KMS-11 (cell line): ENCODE data around the gene SLC7A10.

Experiments used
- H2AFZ ChIP-seq: fragments of 200-600 bp; sonication (generic); 2 replicates; pipeline ENCODE4 v1.6.1; 2016; ENCODE audit warnings: antibody characterized with exemption, mixed run types, low read depth
- H3K27ac ChIP-seq: fragments of 200-600 bp; sonication (generic); 2 replicates; pipeline ENCODE4 v1.6.1; 2016; ENCODE audit warnings: mild to moderate bottlenecking, mixed run types
- H3K27me3 ChIP-seq: fragments of 200-600 bp; sonication (generic); 2 replicates; pipeline ENCODE4 v1.6.1; 2017; ENCODE audit warnings: mild to moderate bottlenecking, low read depth, mixed run types, moderate library complexity; ENCODE audit not compliant: insufficient read depth
- H3K36me3 ChIP-seq: fragments of 200-600 bp; sonication (generic); 2 replicates; pipeline ENCODE4 v1.6.1; 2017; ENCODE audit warnings: mild to moderate bottlenecking, mixed run types; ENCODE audit not compliant: insufficient read depth
- H3K4me1 ChIP-seq: fragments of 200-600 bp; sonication (generic); 2 replicates; pipeline ENCODE4 v1.6.1; 2016; ENCODE audit warnings: mild to moderate bottlenecking, low read depth, mixed run types; ENCODE audit not compliant: poor library complexity, severe bottlenecking
- H3K4me2 ChIP-seq: fragments of 200-600 bp; sonication (generic); 2 replicates; pipeline ENCODE4 v1.7.0; 2016; ENCODE audit warnings: mild to moderate bottlenecking, mixed run types
- H3K4me3 ChIP-seq: fragments of 200-600 bp; sonication (generic); IDR thresholded peaks from 2 replicates; pipeline ENCODE4 v1.6.1; 2017; ENCODE audit warnings: low read depth, low read length, mixed read lengths; ENCODE audit not compliant: insufficient read depth
- H3K79me2 ChIP-seq: fragments of 200-600 bp; sonication (generic); 2 replicates; pipeline ENCODE4 v1.6.1; 2016; ENCODE audit warnings: low read depth, mixed run types; ENCODE audit not compliant: insufficient read depth
- H3K9ac ChIP-seq: fragments of 200-600 bp; sonication (generic); 2 replicates; pipeline ENCODE4 v1.6.1; 2016; ENCODE audit warnings: mild to moderate bottlenecking, mixed run types
- H4K20me1 ChIP-seq: fragments of 200-600 bp; sonication (generic); 2 replicates; pipeline ENCODE4 v1.6.1; 2016; ENCODE audit warnings: mild to moderate bottlenecking, mixed run types; ENCODE audit not compliant: insufficient read depth
- TF ChIP-seq, protein P1 (sequence below): fragments of 200-600 bp; sonication (generic); conservative IDR thresholded peaks from 2 replicates; pipeline ENCODE4 v1.6.1; 2017; ENCODE audit warnings: low read depth, mild to moderate bottlenecking, antibody characterized with exemption, low read length, moderate library complexity, mixed read lengths

The SLC7A10 gene

DNA sequence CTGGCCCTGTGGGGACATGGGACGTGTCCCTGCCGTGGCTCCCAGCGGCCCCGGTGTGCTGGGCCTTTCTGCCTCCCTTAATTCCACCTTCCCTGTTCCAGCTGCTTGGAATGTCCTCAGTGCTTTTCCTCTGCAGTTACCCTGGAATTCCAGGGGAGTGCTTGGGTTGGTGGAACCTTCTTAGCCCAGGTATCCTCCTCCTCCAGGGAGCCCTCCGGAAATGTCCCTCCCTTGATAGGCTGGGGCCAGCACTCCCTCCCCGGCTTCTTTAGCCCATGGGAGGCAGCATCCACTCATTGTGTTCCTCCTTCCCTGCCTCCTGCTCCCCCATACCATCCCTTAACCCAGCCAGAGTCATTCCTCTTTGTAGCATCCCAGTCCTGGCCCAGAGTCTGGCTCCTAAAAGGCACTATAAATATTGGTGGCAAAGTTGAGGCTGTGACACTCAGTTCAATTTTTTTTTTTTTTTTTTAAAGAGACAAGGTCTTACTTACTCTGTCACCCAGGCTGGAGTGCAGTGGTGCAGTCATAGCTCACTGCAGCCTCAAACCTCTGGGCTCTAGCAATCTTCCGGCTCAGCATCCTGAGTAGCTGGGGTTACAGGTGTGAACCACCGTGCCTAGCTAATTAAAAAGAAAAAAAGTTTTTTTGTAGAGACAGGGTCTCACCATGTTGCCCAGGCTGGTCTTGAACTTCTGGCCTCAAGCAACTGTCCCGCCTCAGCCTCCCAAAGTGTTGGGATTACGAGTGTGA is 13.7 kb upstream of the SLC7A10 start:
- Histone ChIP-seq H3K27me3 (no peaks in the 10 kb centered on the region), H4K20me1 (no peaks in the 10 kb centered on the region), H3K27ac (no peak overlapping the region), H3K4me2 (no peak overlapping the region), H3K36me3 (no peaks in the 10 kb centered on the region), H3K79me2 (no peaks in the 10 kb centered on the region), H3K9ac (no peak overlapping the region), H2AFZ (no peak overlapping the region), H3K4me1 (peaks cover 7% of the 10 kb centered on the region), H3K4me3 (no peak overlapping the region)
- TF ChIP-seq, protein P1, sequence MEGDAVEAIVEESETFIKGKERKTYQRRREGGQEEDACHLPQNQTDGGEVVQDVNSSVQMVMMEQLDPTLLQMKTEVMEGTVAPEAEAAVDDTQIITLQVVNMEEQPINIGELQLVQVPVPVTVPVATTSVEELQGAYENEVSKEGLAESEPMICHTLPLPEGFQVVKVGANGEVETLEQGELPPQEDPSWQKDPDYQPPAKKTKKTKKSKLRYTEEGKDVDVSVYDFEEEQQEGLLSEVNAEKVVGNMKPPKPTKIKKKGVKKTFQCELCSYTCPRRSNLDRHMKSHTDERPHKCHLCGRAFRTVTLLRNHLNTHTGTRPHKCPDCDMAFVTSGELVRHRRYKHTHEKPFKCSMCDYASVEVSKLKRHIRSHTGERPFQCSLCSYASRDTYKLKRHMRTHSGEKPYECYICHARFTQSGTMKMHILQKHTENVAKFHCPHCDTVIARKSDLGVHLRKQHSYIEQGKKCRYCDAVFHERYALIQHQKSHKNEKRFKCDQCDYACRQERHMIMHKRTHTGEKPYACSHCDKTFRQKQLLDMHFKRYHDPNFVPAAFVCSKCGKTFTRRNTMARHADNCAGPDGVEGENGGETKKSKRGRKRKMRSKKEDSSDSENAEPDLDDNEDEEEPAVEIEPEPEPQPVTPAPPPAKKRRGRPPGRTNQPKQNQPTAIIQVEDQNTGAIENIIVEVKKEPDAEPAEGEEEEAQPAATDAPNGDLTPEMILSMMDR = no peak

DNA sequence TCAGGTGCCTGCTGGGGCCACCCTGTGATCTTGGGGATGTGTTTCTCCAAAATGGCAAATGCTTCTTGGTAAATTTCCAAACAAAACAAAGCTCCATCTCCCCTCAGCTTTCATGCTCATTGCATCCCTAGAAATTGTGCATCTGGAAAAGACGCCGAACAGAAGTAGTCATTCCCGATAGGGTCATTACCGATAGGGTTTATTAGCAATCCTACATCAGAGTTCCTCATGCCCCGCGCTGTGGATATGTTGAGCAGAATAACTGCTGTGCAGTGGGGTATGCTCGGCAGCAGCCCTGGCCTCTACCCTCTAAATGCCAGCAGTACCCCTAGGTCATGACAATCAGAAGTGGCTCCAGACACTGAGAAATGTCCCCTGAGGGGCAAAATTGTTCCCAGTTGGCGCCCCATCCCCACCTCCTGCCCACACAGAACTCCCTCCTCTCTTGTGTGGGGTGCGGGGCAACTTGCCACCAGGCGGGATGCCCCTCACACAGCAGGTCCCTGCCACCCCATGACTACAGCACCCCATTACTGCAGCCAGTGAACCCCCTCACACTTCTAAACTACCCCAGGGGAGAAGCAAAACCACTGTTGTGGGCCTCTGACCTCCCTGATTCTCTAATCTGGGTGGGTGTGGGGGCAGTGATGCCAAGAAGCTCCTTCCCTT is 13.0 kb upstream of the SLC7A10 start:
- TF ChIP-seq, protein P1 = no peak
- no peak overlapping the region for H3K9ac ChIP-seq
- H3K4me3 ChIP-seq = no peak overlapping the region
- H3K4me1 ChIP-seq = peaks cover 7% of the 10 kb centered on the region
- H3K27me3 ChIP-seq = no peaks in the 10 kb centered on the region
- no peaks in the 10 kb centered on the region for H4K20me1 ChIP-seq
- no peaks in the 10 kb centered on the region for H3K79me2 ChIP-seq
- no peak overlapping the region for H2AFZ ChIP-seq
- no peak overlapping the region for H3K27ac ChIP-seq
- H3K4me2 ChIP-seq = no peak overlapping the region
- no peaks in the 10 kb centered on the region for H3K36me3 ChIP-seq

DNA sequence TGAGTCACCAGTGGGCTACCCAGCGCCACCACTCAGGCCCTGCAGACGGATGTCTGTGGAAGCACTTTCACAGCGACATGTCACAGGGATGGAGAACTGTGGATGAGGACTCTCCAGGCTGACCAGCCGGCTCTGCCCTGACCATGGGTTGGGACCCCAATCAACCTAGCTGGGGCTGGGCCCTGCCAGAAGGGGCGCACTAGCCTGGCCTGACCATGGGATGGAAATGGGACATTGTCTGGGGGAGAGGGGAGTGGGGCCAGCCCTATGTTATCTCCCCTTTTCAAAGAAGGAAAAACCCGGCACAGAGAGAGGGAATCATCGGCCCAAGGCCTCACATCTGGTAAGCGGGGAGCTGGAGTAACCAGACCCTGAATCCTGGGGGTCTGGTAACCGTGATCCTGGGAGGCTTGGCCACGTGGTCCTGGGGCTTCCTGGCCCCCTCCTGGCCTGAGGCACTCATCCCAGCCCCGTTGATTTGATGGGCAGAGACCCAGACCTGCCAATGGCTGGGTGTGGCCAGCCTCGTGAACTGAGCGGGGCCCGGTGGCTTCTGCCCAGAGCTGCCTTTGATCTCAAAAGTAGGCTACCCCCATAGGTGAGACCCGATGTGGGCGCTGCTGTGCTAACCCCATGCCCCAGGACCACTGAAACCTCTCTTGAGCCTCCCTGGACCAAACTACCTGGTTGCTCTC is 11.2 kb upstream of the SLC7A10 start:
- TF ChIP-seq, protein P1 = no peak
- no peaks in the 10 kb centered on the region for H3K27me3 ChIP-seq
- no peak overlapping the region for H3K27ac ChIP-seq
- no peaks in the 10 kb centered on the region for H3K79me2 ChIP-seq
- H4K20me1 ChIP-seq = no peaks in the 10 kb centered on the region
- peaks cover 7% of the 10 kb centered on the region for H3K4me1 ChIP-seq
- no peak overlapping the region for H2AFZ ChIP-seq
- H3K4me3 ChIP-seq = no peak overlapping the region
- H3K9ac ChIP-seq = no peak overlapping the region
- H3K36me3 ChIP-seq = no peaks in the 10 kb centered on the region
- no peak overlapping the region for H3K4me2 ChIP-seq

DNA sequence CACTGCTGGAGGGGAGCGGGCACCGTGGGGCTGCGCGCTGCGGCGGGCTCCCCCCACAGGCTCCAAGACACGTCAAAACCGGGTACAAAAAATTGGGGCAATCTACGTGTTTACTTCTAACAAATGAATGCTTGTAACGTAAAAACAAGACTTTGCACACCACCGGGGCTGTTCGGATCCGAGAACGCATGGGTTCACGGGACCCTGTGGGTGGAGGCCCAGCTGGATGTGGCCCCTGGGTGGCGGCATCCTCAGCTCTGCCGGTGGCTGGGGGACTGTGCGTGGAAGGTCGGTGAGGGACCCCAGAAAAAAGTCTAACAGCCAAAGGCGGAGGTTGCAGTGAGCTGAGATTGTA is 10.3 kb upstream of the SLC7A10 start:
- no peak overlapping the region for H3K9ac ChIP-seq
- no peaks in the 10 kb centered on the region for H3K79me2 ChIP-seq
- no peaks in the 10 kb centered on the region for H3K27me3 ChIP-seq
- H3K4me2 ChIP-seq = peak overlapping the region; percentile 81; the same call in 1 of the 2 replicates
- H3K36me3 ChIP-seq = no peaks in the 10 kb centered on the region
- H2AFZ ChIP-seq = no peak overlapping the region; the same call in 1 of the 2 replicates
- no peak overlapping the region for H3K27ac ChIP-seq
- peaks cover 7% of the 10 kb centered on the region for H3K4me1 ChIP-seq
- TF ChIP-seq, protein P1 = no peak
- no peak overlapping the region for H3K4me3 ChIP-seq
- no peaks in the 10 kb centered on the region for H4K20me1 ChIP-seq
